HG02970 (cell line): ENCODE results near the gene NUDCD3.
"Not testable (repeated sequence)": the region's sequence is repeated elsewhere in the genome, so short reads cannot be mapped to it uniquely, and the experiment has no call there.

ENCODE experiments used
- ATAC-seq: cut with Tn5 transposase; IDR thresholded peaks from one replicate; pipeline ENCODE4 v1.9.1; 2021; ENCODE audit warnings: mild to moderate bottlenecking, moderate library complexity, moderate number of reproducible peaks; ENCODE audit not compliant: unreplicated experiment, low FRiP score

The NUDCD3 gene

GRCh38 chr7:44519546-44519945 is 29.1 kb upstream of the NUDCD3 start:
- no peak for ATAC-seq

DNA sequence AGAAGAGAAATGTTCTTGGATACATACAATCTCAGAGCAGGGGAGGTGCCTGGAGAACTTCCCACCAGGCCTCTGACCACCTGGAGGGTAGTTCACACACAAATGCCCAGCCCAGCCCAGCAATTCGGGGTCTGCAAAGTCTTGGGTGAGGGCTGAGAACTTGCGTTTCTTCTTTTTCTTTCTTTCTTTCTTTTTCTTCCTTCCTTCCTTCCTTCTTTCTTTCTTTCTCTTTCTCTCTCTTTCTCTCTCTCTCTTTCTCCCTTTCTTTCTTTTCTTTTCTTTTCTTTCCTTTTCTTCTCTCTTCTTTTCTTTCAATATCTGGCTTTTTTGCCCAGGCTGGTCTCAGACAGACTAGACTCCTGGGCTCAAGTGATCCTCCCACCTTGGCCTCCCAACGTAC is 28.3 kb upstream of the NUDCD3 start:
- no peak for ATAC-seq

DNA sequence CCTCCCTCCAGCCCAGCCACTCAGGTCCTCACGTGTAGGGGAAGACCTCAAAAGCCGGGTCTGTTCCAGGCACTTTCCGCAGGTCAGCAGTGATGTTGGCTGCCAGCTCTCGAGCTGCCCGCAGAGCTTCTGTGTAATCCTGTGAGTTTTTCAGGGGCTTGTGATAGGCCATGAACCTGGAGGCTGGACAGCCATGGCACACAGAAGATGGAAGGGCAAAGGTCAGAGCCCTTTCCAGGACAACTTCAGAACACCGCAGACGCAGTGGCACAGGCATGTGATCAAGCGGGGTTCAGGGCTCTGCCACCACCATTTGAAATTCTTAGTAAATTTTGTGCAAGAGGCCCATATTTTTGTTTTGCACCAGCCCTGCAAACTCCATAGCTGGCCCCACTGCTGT is 26.7 kb upstream of the NUDCD3 start:
- no peak for ATAC-seq

DNA sequence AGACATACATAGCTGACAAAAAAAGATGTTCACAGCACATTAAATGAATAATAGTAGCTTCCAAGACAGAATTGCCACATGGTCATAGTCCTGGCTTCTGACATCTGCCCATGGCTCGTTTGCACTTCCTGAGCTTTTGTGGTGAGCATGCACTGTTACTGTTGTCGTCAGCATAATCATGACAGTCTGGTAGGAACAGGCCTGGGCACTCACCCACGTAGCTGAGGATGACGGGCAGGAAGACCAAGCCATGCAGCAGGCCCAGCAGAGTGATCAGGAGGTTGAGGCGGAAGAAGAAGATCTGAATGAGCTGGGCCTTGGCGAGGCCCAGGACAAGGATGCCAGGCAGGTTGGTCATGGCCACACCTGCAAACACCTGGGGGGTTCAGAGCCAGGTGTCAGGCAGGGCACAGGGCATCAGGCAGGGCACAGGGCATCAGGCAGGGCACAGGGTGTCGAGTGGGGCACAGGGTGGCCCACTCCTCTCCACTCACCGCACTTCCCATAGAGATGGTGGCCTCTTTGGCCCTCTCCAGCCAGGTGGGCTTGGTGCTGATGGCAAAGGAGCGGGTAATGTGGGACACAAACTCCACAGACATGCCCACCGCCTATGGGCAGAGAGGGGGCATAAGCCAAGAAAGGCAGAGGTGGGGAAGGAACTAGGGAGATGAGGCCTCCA is 25.3 kb upstream of the NUDCD3 start:
- no peak for ATAC-seq

DNA sequence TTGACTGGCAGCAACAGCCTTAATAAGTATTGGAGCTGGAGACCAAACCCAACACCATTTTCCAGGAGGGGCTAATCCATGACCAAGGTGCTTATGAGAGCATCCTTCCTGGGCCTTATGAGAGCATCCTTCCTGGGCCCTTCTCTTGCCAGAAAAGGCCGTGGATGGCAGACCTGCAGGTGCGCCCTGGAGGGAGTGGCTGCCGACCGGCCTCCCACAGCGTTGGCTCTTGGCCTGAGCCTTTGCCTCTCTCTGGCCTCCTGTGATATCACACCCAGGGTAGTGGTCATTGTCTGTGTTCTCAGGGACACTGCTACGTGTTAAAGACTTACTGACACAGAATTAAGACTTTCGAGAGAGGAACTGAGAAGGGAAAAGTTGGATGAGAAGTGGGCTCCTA is 22.3 kb upstream of the NUDCD3 start:
- no peak for ATAC-seq

GRCh38 chr7:44511863-44512468 is 21.5 kb upstream of the NUDCD3 start:
- ATAC-seq, result no peak

- no peak for ATAC-seq
Observed at GRCh38 chr7:44511236-44511635, 20.8 kb upstream of the NUDCD3 start.

- no peak for ATAC-seq
Observed at GRCh38 chr7:44508328-44509030, 18.0 kb upstream of the NUDCD3 start.

DNA sequence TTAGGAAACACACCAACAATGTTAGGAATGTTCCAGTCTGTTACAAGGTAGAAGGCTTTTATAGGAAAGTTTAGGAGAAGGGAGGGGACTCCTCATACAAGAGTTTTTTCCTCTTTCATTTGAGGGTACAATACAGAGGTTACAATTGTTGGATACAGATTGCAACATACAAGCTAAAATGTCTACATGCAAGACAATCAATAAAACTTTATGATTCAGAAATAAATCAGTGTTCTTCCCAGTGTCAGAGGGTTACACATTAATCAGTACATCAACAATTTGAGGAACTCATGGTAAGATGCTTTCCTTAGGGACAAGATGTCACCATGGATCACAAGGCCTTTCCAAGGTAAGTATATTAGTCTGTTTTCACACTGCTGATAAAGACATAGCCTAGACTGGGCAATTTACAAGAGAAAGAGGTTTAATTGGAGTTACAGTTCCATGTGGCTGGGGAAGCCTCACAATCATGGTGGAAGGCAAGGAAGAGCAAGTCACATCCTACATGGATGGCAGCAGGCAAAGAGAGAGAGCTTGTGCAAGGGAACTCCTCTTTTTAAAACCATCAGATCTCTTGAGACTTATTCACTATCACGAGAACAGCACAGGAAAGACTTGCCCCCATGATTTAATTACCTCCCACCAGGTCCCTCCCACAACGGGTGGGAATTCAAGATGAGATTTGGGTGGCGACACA is 16.3 kb upstream of the NUDCD3 start:
- ATAC-seq, result not testable (repeated sequence)

GRCh38 chr7:44505595-44505994 is 15.1 kb upstream of the NUDCD3 start:
- no peak for ATAC-seq

DNA sequence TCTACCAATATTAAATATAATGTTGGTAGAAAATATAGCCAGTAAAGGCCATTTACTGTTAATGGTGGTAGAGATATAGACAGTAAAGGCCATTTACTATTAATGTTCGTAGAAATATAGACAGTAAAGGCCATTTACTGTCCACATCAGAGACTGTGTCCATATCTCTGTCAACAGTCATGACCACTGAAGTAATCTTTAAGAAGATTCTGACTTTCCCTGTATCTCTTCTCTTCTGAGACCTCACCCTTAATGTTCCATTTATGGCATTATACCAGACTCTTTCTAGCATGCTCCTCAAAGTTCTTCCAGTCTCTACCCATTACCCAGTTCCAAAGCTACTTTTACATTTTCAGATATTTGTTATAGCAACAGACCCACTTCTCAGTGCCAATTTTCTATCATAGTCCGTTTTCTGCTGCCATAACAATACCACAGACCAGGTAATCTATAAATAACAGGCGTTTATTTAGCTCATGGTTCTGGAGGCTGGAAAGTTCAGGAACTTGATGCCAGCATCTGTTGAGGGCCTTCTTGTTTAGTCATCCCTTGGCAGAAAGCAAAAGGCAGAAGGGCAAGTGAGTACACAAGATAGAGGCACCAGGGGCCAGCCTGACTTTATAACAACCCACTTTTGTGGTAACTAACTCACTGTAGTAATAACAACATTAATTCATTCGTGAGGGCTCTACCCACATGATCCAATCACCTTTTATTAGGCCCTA is 7.9 kb upstream of the NUDCD3 start:
- no peak for ATAC-seq

GRCh38 chr7:44497155-44498027 is 6.9 kb upstream of the NUDCD3 start:
- no peak for ATAC-seq

DNA sequence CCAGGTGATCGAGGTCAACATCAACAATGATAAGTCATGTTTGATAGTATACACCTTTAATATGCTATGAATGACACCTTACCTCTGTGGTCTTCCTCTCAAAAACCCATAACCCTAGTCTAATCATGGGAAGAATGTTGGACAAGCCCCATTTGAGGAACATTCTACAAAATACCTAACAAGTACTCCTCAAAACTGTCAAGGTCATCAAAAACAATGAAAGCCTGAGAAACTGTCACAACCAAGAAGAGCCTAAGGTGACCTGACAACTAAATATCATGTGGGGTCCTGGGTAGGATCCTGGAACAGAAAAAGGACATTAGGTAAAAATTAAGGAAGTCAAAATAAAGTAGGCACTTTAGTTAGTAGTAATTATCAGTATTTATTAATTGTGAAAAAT is 5.9 kb upstream of the NUDCD3 start:
- no peak for ATAC-seq

- ATAC-seq, result no peak
Observed at GRCh38 chr7:44494960-44495359, 4.5 kb upstream of the NUDCD3 start.

DNA sequence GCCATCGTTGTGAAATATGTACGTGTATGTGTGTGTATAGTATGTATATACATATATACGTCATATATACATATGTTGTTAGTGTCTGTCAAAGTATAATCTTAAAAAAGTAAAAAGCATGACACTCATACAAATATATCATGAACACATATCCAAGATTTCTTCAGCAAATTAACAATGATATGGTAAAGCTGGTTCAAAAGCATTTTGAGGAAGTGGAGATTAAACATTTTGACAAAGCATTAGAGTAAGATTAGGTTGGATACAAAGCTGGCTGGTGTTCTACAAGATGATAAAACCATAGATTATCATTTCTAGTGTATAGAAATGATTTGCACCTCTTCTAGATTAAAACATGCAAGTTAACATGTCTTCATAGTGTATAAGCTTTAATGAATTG is 771 bp upstream of the NUDCD3 start:
- no peak for ATAC-seq

DNA sequence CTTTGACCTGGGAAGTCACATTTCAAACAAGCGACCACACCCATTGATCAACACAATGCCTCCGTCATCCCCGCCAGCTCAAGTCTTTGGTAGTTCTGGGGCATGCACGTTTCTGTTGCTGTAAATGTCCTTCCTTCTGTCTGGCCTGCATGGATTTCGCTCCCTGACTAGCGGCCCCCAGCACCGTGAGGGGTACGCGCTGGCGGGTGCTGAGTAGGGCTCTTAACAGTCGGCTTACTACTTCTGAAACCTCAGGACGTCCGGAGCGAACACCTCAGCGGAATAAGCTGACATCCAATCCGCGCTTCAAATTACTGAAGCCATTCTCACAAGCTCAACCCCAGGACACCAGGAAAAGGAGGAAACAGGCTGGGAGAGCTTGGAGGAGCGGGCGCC is 505 bp downstream of the NUDCD3 start:
- peak; percentile 11 for ATAC-seq

DNA sequence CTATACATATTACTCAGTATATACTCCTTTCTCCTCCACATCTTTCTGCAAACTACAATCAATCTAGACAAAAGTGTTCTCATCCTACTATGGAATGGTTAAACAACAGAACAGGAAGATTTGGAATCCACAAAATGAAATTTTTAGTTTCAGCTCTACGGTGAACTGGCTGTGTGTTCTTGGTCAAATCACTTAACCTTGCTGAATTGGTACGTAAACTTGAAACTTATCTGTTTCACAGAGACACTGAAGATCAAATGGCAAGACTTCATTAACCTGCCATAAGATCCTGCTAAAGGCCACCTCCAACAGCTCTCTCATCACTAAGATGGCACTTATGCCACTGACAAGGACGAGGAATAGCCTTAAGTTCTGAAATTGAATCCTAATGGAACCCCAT is 1.5 kb downstream of the NUDCD3 start:
- ATAC-seq, result no peak

DNA sequence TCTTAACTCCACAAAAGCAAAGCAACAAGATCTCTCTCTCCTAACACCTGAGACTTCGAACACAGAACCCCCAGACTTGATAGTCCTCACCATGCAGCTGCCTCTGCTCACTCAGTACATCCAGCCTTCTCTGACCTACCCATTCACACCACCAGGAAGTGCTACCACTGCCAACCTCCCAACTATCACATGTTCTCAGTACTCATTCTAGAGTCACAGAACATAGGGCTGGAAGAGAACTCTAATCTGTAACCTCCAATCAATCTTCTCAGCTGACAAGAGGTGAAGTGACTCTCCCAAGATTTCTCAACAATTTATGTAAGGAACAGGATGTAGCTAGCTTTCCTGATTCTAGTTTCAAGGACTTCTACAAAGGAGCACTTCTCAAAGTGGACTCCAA is 3.8 kb downstream of the NUDCD3 start:
- no peak for ATAC-seq

DNA sequence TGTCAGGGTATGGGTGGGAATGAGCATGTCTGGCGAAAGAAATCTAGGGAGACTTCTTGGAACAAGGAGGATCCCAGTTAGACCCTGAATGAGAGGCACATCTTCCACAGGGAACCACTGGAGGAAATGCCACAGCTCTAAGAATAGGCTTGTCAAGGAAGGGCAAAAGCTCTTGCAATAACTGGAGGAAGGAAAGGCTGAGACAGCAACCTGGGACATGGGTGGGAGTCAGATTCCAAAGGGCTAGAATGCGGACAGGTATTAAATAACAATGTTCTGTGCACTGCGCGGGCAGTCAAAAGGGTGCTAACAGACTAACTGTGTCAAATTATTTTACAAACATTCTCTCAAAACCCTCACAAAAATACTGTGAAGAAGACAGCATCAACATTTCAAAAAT is 4.5 kb downstream of the NUDCD3 start:
- no peak for ATAC-seq
